ENCODE measurements around the gene RHBDL2.

- TF ChIP-seq ZNF138 (CRISPR knock-in tag; IDR thresholded peaks at IDR 0.05; ENCODE audit: low read depth) (no peak), PRDM10 (CRISPR knock-in tag; IDR thresholded peaks at IDR 0.05; ENCODE audit: low read depth) (no peak), ZSCAN21 (CRISPR knock-in tag; IDR thresholded peaks at IDR 0.05; ENCODE audit: borderline replicate concordance) (no peak), SUZ12 (IDR thresholded peaks at IDR 0.05; ENCODE audit: low read depth, low read length) (no peak), BRCA1 (CRISPR knock-in tag; IDR thresholded peaks at IDR 0.05) (no peak), NFIC (IDR thresholded peaks at IDR 0.05; ENCODE audit: low read length) (no peak), RBM22 (optimal IDR thresholded peaks at IDR 0.05; ENCODE audit: low read length) (no peak), REST (IDR thresholded peaks at IDR 0.05; ENCODE audit: borderline replicate concordance in 1 of 2, low read depth in 1 of 2, low read length in 2 of 2) (no peak), ZNF598 (CRISPR knock-in tag; IDR thresholded peaks at IDR 0.05; ENCODE audit: borderline replicate concordance) (no peak)
Observed at GRCh38 chr1:38929054-38929453, 12.6 kb downstream of the RHBDL2 start.
